GM23338 (cell line): ENCODE data around the gene SORCS2. TPM values are rescaled to one million over a fixed set of nuclear protein-coding genes. Genes with fewer than 3 reads are reported as not detected.

ENCODE experiments used
- ATAC-seq: fragments of 200-7000 bp; cut with Tn5 transposase; 3 replicates; pipeline ENCODE4 v1.9.1; 2020
- DNase-seq: peaks from one replicate; pipeline ENCODE4 v3.0.0-alpha.2; 2015; ENCODE audit warnings: low spot score
- H2AFZ ChIP-seq: fragments of 200-600 bp; sonication (generic); 2 replicates; pipeline ENCODE4 v1.8.0; 2016; ENCODE audit warnings: antibody characterized with exemption, mild to moderate bottlenecking, moderate library complexity
- H3F3A ChIP-seq: fragments of 200-600 bp; sonication (generic); replicated peaks from 2 replicates; pipeline ENCODE4 v1.8.0; 2017; ENCODE audit warnings: antibody characterized with exemption, mixed run types, low read depth
- H3K27ac ChIP-seq: fragments of 200-600 bp; sonication (generic); 2 replicates; pipeline ENCODE4 v1.6.1; 2016; ENCODE audit warnings: low read depth
- H3K27me3 ChIP-seq: fragments of 200-600 bp; sonication (generic); 2 replicates; pipeline ENCODE4 v1.8.0; 2016; ENCODE audit warnings: mild to moderate bottlenecking, mixed run types, moderate library complexity; ENCODE audit not compliant: insufficient read depth
- H3K36me3 ChIP-seq: fragments of 200-600 bp; sonication (generic); 2 replicates; pipeline ENCODE4 v1.8.0; 2016; ENCODE audit warnings: mild to moderate bottlenecking; ENCODE audit not compliant: insufficient read depth
- H3K4me1 ChIP-seq: fragments of 200-600 bp; sonication (generic); 2 replicates; pipeline ENCODE4 v1.8.0; 2016; ENCODE audit warnings: mild to moderate bottlenecking, moderate library complexity; ENCODE audit not compliant: insufficient read depth
- H3K4me2 ChIP-seq: fragments of 200-600 bp; sonication (generic); 2 replicates; pipeline ENCODE4 v1.7.1; 2017; ENCODE audit warnings: mixed run types
- H3K4me3 ChIP-seq: fragments of 200-600 bp; sonication (generic); 2 replicates; pipeline ENCODE4 v1.6.1; 2016; ENCODE audit warnings: mixed run types
- H3K79me2 ChIP-seq: fragments of 200-600 bp; sonication (generic); replicated peaks from 2 replicates; pipeline ENCODE4 v1.8.0; 2017; ENCODE audit warnings: mild to moderate bottlenecking; ENCODE audit not compliant: insufficient read depth
- H3K9me2 ChIP-seq: fragments of 200-600 bp; sonication (generic); 2 replicates; pipeline ENCODE4 v1.8.0; 2017; ENCODE audit not compliant: insufficient read depth
- H4K20me1 ChIP-seq: fragments of 200-600 bp; sonication (generic); replicated peaks from 2 replicates; pipeline ENCODE4 v1.8.0; 2017; ENCODE audit warnings: mild to moderate bottlenecking; ENCODE audit not compliant: insufficient read depth
- H3K27ac Mint-ChIP-seq: 2 replicates; pipeline ENCODE4 v1.8.0; 2020; ENCODE audit warnings: inconsistent platforms, mild to moderate bottlenecking, moderate library complexity, mixed read lengths
- H3K27me3 Mint-ChIP-seq: 3 replicates; pipeline ENCODE4 v1.8.0; 2022; ENCODE audit warnings: low read depth, mild to moderate bottlenecking, moderate library complexity, mixed read lengths, inconsistent platforms; ENCODE audit not compliant: insufficient read depth, poor library complexity
- H3K36me3 Mint-ChIP-seq: 3 replicates; pipeline ENCODE4 v1.8.0; 2021; ENCODE audit warnings: low read depth, mild to moderate bottlenecking, inconsistent platforms, moderate library complexity, mixed read lengths
- H3K4me1 Mint-ChIP-seq: 3 replicates; pipeline ENCODE4 v1.8.0; 2020; ENCODE audit warnings: mild to moderate bottlenecking, inconsistent platforms, mixed read lengths
- H3K4me3 Mint-ChIP-seq: 3 replicates; pipeline ENCODE4 v1.8.0; 2021; ENCODE audit warnings: moderate library complexity, mild to moderate bottlenecking, inconsistent platforms, mixed read lengths
- H3K9me3 Mint-ChIP-seq: 3 replicates; pipeline ENCODE4 v1.8.0; 2020; ENCODE audit warnings: moderate library complexity, mild to moderate bottlenecking, inconsistent platforms, mixed read lengths
- CREB1 ChIP-seq: fragments of 250-450 bp; sonication (Bioruptor Pico); IDR thresholded peaks from 2 replicates; pipeline ENCODE4 v1.5.0; 2020; ENCODE audit warnings: low read depth, mild to moderate bottlenecking, moderate library complexity
- CTCF ChIP-seq, 2 experiments: fragments of 200-600 bp in 1 of 2; sonication (generic) in 1 of 2; conservative IDR thresholded peaks; 2 replicates each; pipeline versions ENCODE4 v1.5.1 to v1.6.1; 2016 to 2017; ENCODE audit warnings: antibody characterized with exemption in 2 of 2, low read depth in 2 of 2, mild to moderate bottlenecking in 2 of 2, moderate library complexity in 1 of 2
- ETS1 ChIP-seq: IDR thresholded peaks from 2 replicates; pipeline ENCODE4 v1.6.1; 2016; ENCODE audit warnings: antibody characterized with exemption
- EZH2 ChIP-seq: fragments of 200-600 bp; sonication (generic); IDR thresholded peaks from one replicate; pipeline ENCODE4 v1.8.0; 2017; ENCODE audit warnings: antibody characterized with exemption, mild to moderate bottlenecking, low read depth; ENCODE audit not compliant: unreplicated experiment
- NANOG ChIP-seq: IDR thresholded peaks from 2 replicates; pipeline ENCODE4 v1.6.1; 2016; ENCODE audit warnings: antibody characterized with exemption, borderline replicate concordance
- POLR2AphosphoS5 ChIP-seq: IDR thresholded peaks from 2 replicates; pipeline ENCODE4 v1.6.1; 2016; ENCODE audit warnings: antibody characterized with exemption, low read depth
- REST ChIP-seq: IDR thresholded peaks from one replicate; pipeline ENCODE4 v1.6.1; 2018; ENCODE audit warnings: antibody characterized with exemption; ENCODE audit not compliant: unreplicated experiment
- STAT1 ChIP-seq: IDR thresholded peaks from one replicate; pipeline ENCODE4 v1.6.1; 2016; ENCODE audit warnings: antibody characterized with exemption; ENCODE audit not compliant: unreplicated experiment
- ZNF114 ChIP-seq: fragments of 250-450 bp; sonication (Bioruptor Pico); IDR thresholded peaks from 2 replicates; pipeline ENCODE4 v1.5.0; 2020; ENCODE audit warnings: mild to moderate bottlenecking, moderate library complexity
- ZNF331 ChIP-seq: fragments of 250-450 bp; sonication (Bioruptor Pico); IDR thresholded peaks from 2 replicates; pipeline ENCODE4 v1.5.0; 2020; ENCODE audit warnings: low read depth, mild to moderate bottlenecking, moderate library complexity
- polyA plus RNA-seq: library from polyadenylated mRNA; unstranded; fragments of >200 nt; fragmentation: Nextera tagmentation; extraction: Ambion mirVana; gene quantifications from 2 replicates; pipeline ENCODE4 v1.2.1, GENCODE V29; 2016
- total RNA-seq: library from RNA; depleted of rRNA; stranded (reverse); fragments of >200 nt; shearing (Covaris generic); gene quantifications from 2 replicates; pipeline ENCODE4 v1.2.3, GENCODE V29; 2014

SORCS2 gene
- total and polyA plus RNA-seq, 2 experiments from 2014 or later: 0.47 to 2.4 TPM

DNA sequence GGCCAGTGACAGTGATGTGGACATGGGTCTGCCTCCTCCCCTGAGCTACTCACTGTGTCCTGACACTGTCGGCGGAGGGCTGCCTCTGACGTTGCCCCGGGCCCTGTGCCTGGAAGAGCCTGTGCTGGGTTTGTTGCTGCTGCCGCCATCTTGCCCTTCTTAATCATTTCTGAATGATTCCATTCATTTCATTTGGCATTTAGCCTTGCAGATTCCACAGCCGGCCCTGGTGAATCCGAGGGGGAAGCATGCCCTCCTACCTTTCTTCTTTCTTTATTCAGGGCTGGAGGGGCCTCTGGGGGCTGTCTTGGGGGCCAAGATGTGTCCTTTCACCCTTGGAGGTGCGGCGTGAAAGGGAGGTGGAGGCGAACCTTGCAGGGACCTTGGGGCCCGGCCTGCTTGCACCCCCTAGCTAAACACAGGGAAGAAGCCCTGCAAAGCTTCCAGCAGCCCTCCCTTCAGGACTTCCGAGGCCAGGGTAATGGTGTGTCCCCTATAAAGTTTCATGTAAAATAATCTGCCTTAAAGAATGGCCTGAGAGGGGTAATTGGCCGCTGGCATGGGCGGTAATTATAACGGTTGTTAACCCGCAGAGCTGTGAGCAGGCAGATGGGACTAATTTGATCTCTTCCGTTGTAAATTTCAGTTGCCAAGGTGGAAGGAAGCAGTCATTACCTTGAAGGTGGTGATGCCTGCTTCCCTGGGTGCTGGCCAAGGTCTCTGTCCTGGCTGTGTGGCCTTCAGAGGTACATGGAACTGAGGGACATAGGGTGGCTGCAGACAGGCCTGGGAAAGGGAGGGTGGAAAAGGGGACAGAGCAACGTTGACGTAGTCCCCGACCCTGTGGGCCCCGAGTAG is 150.1 kb downstream of the SORCS2 start (continued):
- TF ChIP-seq REST (no peak), CREB1 (CRISPR knock-in tag) (no peak), STAT1 (no peak), ETS1 (no peak), NANOG (no peak), ZNF331 (CRISPR knock-in tag) (no peak), POLR2AphosphoS5 (no peak), CTCF (conservative IDR thresholded peaks at IDR 0.05; ENCODE audit: low read depth in 2 of 2) (no peak)

GRCh38 chr4:7343081-7343655 is 150.8 kb downstream of the SORCS2 start:
- no peak for DNase-seq
- Histone ChIP-seq H3F3A (no peaks in the 10 kb centered on the region), H4K20me1 (no peaks in the 10 kb centered on the region)

More at GRCh38 chr4:7343081-7343655, 150.8 kb downstream of the SORCS2 start:
- H3K36me3 Mint-ChIP-seq: peaks cover 3% of the 10 kb centered on the region; the same call in 2 of the 3 replicates
- Histone ChIP-seq H3K36me3 (no peaks in the 10 kb centered on the region), H2AFZ (no peak overlapping the region), H3K4me1 (no peaks in the 10 kb centered on the region), H3K4me3 (no peak overlapping the region), H3K79me2 (no peaks in the 10 kb centered on the region), H3K27me3 (no peaks in the 10 kb centered on the region), H3K27ac (no peak overlapping the region), H3K4me2 (no peak overlapping the region), H3K9me2 (0 out of 2 replicates have a peak, but pooled peaks cover 6% of the 10 kb centered on the region)
- H3K27ac Mint-ChIP-seq: no peak overlapping the region
- no peaks in the 10 kb centered on the region; the same call in 2 of the 3 replicates for H3K4me1 Mint-ChIP-seq
- peaks cover under 1% of the 10 kb centered on the region; the same call in 2 of the 3 replicates for H3K9me3 Mint-ChIP-seq
- no peak for ATAC-seq
- TF ChIP-seq ETS1: no peak
- TF ChIP-seq EZH2: no peak
- no peak for TF ChIP-seq STAT1
- no peak for TF ChIP-seq NANOG
- no peak for TF ChIP-seq ZNF114 (CRISPR knock-in tag)
- H3K4me3 Mint-ChIP-seq: no peak overlapping the region
- peaks cover 8% of the 10 kb centered on the region for H3K27me3 Mint-ChIP-seq
